22Rv1 (cell line): ENCODE results near the gene EPGN.

ENCODE experiments used
- H3K27ac ChIP-seq: fragments of 450-650 bp; 2 replicates; pipeline ENCODE4 v1.5.1; 2017
- ZFX ChIP-seq: fragments of 450-650 bp; IDR thresholded peaks from 2 replicates; pipeline ENCODE4 v1.6.1; 2017; ENCODE audit warnings: antibody characterized with exemption, borderline replicate concordance
- TF ChIP-seq, protein P1 (sequence below): fragments of 450-650 bp; IDR thresholded peaks from 2 replicates; pipeline ENCODE4 v1.5.1; 2017; ENCODE audit warnings: mild to moderate bottlenecking

EPGN gene

GRCh38 chr4:74364652-74365491 is 56.6 kb downstream of the EPGN start, which contains the start of gene EREG:
Gene EREG (plus strand): TSS chr4:74365145. CDS start chr4:74365309, 164 bp downstream.
- no peak within 1 kb of the TSS for H3K27ac ChIP-seq
- TF ChIP-seq, protein P1, sequence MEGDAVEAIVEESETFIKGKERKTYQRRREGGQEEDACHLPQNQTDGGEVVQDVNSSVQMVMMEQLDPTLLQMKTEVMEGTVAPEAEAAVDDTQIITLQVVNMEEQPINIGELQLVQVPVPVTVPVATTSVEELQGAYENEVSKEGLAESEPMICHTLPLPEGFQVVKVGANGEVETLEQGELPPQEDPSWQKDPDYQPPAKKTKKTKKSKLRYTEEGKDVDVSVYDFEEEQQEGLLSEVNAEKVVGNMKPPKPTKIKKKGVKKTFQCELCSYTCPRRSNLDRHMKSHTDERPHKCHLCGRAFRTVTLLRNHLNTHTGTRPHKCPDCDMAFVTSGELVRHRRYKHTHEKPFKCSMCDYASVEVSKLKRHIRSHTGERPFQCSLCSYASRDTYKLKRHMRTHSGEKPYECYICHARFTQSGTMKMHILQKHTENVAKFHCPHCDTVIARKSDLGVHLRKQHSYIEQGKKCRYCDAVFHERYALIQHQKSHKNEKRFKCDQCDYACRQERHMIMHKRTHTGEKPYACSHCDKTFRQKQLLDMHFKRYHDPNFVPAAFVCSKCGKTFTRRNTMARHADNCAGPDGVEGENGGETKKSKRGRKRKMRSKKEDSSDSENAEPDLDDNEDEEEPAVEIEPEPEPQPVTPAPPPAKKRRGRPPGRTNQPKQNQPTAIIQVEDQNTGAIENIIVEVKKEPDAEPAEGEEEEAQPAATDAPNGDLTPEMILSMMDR = no peak
- no peak for TF ChIP-seq ZFX

DNA sequence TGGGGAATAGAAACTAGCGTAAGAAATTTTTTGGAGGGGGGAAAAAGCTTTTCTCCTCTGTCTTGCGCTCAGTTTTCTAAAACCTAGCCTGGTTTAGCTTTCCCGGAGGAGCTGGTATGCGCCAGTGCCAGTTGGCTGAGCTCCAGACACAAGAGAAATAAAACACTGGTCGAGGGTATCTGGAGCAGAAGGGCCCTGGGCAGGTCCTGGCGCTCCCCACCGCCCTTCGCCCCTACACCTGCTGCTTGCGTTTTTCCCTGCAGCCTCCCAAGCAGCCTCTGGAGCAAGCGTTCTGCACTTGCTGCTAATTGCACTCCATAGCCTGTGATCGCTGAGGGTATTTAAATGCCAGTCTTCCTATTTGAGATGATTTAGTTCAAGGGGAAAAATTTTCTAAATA is 57.5 kb downstream of the EPGN start:
- TF ChIP-seq, protein P1 = no peak
- no peak for TF ChIP-seq ZFX
- H3K27ac ChIP-seq = no peak overlapping the region
